Liver (tissue), 9 donors: ENCODE data around the gene SLC10A4. TPM values are rescaled to one million over a fixed set of nuclear protein-coding genes. Genes with fewer than 3 reads are reported as not detected.

Experiments used
- DNase-seq: peaks from one replicate; pipeline ENCODE4 v3.0.0-alpha.2; 2017; ENCODE audit warnings: low spot score
- H3K27ac ChIP-seq, 2 donors: one replicate each; pipeline ENCODE4 v1.7.0; 2013; ENCODE audit warnings: inconsistent platforms in 2 of 2, low read length in 2 of 2, control low read depth in 1 of 2, low read depth in 1 of 2, mild to moderate bottlenecking in 1 of 2
- H3K27me3 ChIP-seq, 4 donors: one replicate each; pipeline versions ENCODE4 v1.6.1 to v1.7.0; 2013; ENCODE audit warnings: low read length in 3 of 4, inconsistent platforms in 1 of 4, mild to moderate bottlenecking in 1 of 4, moderate library complexity in 1 of 4; ENCODE audit not compliant: control insufficient read depth in 4 of 4, insufficient read depth in 4 of 4
- H3K36me3 ChIP-seq, 4 donors: one replicate each; pipeline versions ENCODE4 v1.6.1 to v1.7.0; 2013; ENCODE audit warnings: low read length in 3 of 4, mild to moderate bottlenecking in 3 of 4, low read depth in 1 of 4, moderate library complexity in 1 of 4; ENCODE audit not compliant: control insufficient read depth in 4 of 4, insufficient read depth in 3 of 4
- H3K4me1 ChIP-seq, 4 donors: one replicate each; pipeline versions ENCODE4 v1.6.1 to v1.7.0; 2013; ENCODE audit warnings: low read length in 3 of 4, mild to moderate bottlenecking in 3 of 4, moderate library complexity in 1 of 4; ENCODE audit not compliant: control insufficient read depth in 4 of 4, insufficient read depth in 4 of 4
- H3K4me3 ChIP-seq, 3 donors: one replicate each; pipeline versions ENCODE4 v1.6.1 to v1.7.0; 2013; ENCODE audit warnings: low read length in 3 of 3, control low read depth in 1 of 3, low read depth in 1 of 3, mild to moderate bottlenecking in 1 of 3
- H3K9ac ChIP-seq, 2 donors: one replicate each; pipeline ENCODE4 v1.7.0; 2013; ENCODE audit warnings: low read length in 2 of 2, mild to moderate bottlenecking in 2 of 2, moderate library complexity in 2 of 2, control low read depth in 1 of 2, low read depth in 1 of 2
- H3K9me3 ChIP-seq, 4 donors: one replicate each; pipeline versions ENCODE4 v1.6.1 to v1.7.0; 2013; ENCODE audit warnings: low read length in 3 of 4; ENCODE audit not compliant: control insufficient read depth in 4 of 4
- EGR1 ChIP-seq, 2 donors: IDR thresholded peaks; 2 replicates each; pipeline ENCODE4 v1.6.1; 2016 to 2018; ENCODE audit warnings: antibody characterized with exemption in 2 of 2, low read depth in 2 of 2
- FOXA1 ChIP-seq: IDR thresholded peaks from 2 replicates; pipeline ENCODE4 v1.6.1; 2016; ENCODE audit warnings: antibody characterized with exemption
- FOXA2 ChIP-seq: IDR thresholded peaks from 2 replicates; pipeline ENCODE4 v1.6.1; 2016; ENCODE audit warnings: antibody characterized with exemption
- GABPA ChIP-seq, 2 donors: IDR thresholded peaks in 1 of 2; conservative IDR thresholded peaks in 1 of 2; 2 replicates each; pipeline ENCODE4 v1.6.1; 2016; ENCODE audit warnings: antibody characterized with exemption in 2 of 2, mild to moderate bottlenecking in 1 of 2, moderate library complexity in 1 of 2
- HNF4A ChIP-seq, 2 donors: conservative IDR thresholded peaks; 2 replicates each; pipeline ENCODE4 v1.6.1; 2016; ENCODE audit warnings: antibody characterized with exemption in 2 of 2, mild to moderate bottlenecking in 2 of 2
- HNF4G ChIP-seq: IDR thresholded peaks from 2 replicates; pipeline ENCODE4 v1.6.1; 2016; ENCODE audit warnings: antibody characterized with exemption
- JUND ChIP-seq, 2 donors: IDR thresholded peaks; 2 replicates each; pipeline ENCODE4 v1.6.1; 2016; ENCODE audit warnings: antibody characterized with exemption in 2 of 2
- RAD21 ChIP-seq, 2 donors: IDR thresholded peaks; 2 replicates each; pipeline ENCODE4 v1.6.1; 2016; ENCODE audit warnings: antibody characterized with exemption in 2 of 2, mild to moderate bottlenecking in 2 of 2
- RXRA ChIP-seq, 2 donors: IDR thresholded peaks; 2 replicates each; pipeline ENCODE4 v1.6.1; 2017 to 2018; ENCODE audit warnings: antibody characterized with exemption in 2 of 2, mild to moderate bottlenecking in 1 of 2
- SP1 ChIP-seq: IDR thresholded peaks from 2 replicates; pipeline ENCODE4 v1.6.1; 2018; ENCODE audit warnings: antibody characterized with exemption, mild to moderate bottlenecking
- YY1 ChIP-seq: IDR thresholded peaks from 2 replicates; pipeline ENCODE4 v1.6.1; 2016; ENCODE audit warnings: antibody characterized with exemption, mild to moderate bottlenecking
- WGBS: extraction: QIAGEN DNeasy Blood & Tissue Kit; methylation state at CpG from one replicate; pipeline ENCODE4 v1.1.7; 2013; 5-methylcytosine and 5-hydroxymethylcytosine counted together
- polyA plus RNA-seq, 2 donors: library from polyadenylated mRNA; stranded (reverse) in 1 of 2; unstranded in 1 of 2; fragments of 200-250 nt in 1 of 2; fragments of >200 nt in 1 of 2; fragmentation: Nextera tagmentation in 1 of 2; extraction: Ambion mirVana in 1 of 2; gene quantifications; one replicate each; pipeline versions ENCODE4 v1.2.1 to v1.2.3, GENCODE V29; 2013 to 2015
- total RNA-seq, 2 donors: library from RNA; depleted of rRNA; stranded (reverse); fragments of >200 nt; gene quantifications; one replicate each; pipeline ENCODE4 v1.2.3, GENCODE V29; 2014
- TF ChIP-seq, protein P1 (sequence below): IDR thresholded peaks from 2 replicates; pipeline ENCODE4 v1.6.1; 2016; ENCODE audit warnings: antibody characterized with exemption
- TF ChIP-seq, protein P2 (sequence below): IDR thresholded peaks from 2 replicates; pipeline ENCODE4 v1.6.1; 2016; ENCODE audit warnings: antibody characterized with exemption, mild to moderate bottlenecking
- TF ChIP-seq, protein P3 (sequence below): IDR thresholded peaks from 2 replicates; pipeline ENCODE4 v1.6.1; 2016; ENCODE audit warnings: antibody characterized with exemption
- TF ChIP-seq, protein P4 (sequence below): IDR thresholded peaks from 2 replicates; pipeline ENCODE4 v1.6.1; 2016; ENCODE audit warnings: antibody characterized with exemption
- TF ChIP-seq, protein P5 (sequence below): fragments of 150-350 bp; IDR thresholded peaks from 2 replicates; pipeline ENCODE4 v1.5.1; 2017; ENCODE audit warnings: improper control_type of control experiment, low read depth, low read length; ENCODE audit not compliant: missing input control
- donor health status: healthy.
- donor health status: healthy.
- donor health status: healthy.
- donor health status: healthy.
- donor health status: healthy.

Gene SLC10A4
- total and polyA plus RNA-seq, 4 donors, result 0.08 to 1.8 TPM; not detected in 2

DNA sequence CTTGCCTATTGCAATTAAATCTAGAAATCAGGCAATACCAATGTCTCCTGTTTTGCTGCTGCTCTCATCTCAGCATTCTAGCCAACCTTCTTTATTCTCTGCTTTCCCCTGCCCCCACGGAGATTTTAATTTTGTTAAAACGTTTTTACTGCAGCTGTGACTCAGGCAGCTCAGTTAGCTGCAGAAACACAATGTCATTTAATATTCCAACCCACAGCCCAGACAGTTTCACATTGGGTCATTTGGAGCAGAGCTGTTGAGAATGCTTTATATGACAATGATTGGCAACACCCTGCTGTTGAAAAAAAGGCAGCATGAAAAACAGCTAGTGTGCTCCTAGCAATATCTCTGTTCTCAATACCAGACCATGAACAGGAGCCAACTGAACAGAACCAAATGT is 12.6 kb upstream of the SLC10A4 start:
- H3K27me3 ChIP-seq, result no peaks in the 10 kb centered on the region
- no peak overlapping the region for H3K9ac ChIP-seq
- H3K9me3 ChIP-seq, result no peaks in the 10 kb centered on the region
- H3K36me3 ChIP-seq, result no peaks in the 10 kb centered on the region
- no peak overlapping the region for H3K4me3 ChIP-seq
- TF ChIP-seq JUND (IDR thresholded peaks at IDR 0.05) (no peak), GABPA (IDR thresholded peaks at IDR 0.05 in 1 of 2, conservative IDR thresholded peaks at IDR 0.05 in 1 of 2) (no peak), HNF4A (conservative IDR thresholded peaks at IDR 0.05) (no peak), RXRA (IDR thresholded peaks at IDR 0.05) (no peak), RAD21 (IDR thresholded peaks at IDR 0.05) (no peak), FOXA1 (no peak), HNF4G (no peak), FOXA2 (no peak), EGR1 (IDR thresholded peaks at IDR 0.05; ENCODE audit: low read depth in 2 of 2) (no peak), SP1 (no peak), YY1 (no peak)
- TF ChIP-seq, protein P1, sequence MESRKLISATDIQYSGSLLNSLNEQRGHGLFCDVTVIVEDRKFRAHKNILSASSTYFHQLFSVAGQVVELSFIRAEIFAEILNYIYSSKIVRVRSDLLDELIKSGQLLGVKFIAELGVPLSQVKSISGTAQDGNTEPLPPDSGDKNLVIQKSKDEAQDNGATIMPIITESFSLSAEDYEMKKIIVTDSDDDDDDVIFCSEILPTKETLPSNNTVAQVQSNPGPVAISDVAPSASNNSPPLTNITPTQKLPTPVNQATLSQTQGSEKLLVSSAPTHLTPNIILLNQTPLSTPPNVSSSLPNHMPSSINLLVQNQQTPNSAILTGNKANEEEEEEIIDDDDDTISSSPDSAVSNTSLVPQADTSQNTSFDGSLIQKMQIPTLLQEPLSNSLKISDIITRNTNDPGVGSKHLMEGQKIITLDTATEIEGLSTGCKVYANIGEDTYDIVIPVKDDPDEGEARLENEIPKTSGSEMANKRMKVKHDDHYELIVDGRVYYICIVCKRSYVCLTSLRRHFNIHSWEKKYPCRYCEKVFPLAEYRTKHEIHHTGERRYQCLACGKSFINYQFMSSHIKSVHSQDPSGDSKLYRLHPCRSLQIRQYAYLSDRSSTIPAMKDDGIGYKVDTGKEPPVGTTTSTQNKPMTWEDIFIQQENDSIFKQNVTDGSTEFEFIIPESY, result no peak
- TF ChIP-seq, protein P2, sequence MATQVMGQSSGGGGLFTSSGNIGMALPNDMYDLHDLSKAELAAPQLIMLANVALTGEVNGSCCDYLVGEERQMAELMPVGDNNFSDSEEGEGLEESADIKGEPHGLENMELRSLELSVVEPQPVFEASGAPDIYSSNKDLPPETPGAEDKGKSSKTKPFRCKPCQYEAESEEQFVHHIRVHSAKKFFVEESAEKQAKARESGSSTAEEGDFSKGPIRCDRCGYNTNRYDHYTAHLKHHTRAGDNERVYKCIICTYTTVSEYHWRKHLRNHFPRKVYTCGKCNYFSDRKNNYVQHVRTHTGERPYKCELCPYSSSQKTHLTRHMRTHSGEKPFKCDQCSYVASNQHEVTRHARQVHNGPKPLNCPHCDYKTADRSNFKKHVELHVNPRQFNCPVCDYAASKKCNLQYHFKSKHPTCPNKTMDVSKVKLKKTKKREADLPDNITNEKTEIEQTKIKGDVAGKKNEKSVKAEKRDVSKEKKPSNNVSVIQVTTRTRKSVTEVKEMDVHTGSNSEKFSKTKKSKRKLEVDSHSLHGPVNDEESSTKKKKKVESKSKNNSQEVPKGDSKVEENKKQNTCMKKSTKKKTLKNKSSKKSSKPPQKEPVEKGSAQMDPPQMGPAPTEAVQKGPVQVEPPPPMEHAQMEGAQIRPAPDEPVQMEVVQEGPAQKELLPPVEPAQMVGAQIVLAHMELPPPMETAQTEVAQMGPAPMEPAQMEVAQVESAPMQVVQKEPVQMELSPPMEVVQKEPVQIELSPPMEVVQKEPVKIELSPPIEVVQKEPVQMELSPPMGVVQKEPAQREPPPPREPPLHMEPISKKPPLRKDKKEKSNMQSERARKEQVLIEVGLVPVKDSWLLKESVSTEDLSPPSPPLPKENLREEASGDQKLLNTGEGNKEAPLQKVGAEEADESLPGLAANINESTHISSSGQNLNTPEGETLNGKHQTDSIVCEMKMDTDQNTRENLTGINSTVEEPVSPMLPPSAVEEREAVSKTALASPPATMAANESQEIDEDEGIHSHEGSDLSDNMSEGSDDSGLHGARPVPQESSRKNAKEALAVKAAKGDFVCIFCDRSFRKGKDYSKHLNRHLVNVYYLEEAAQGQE, result no peak
- TF ChIP-seq, protein P3, sequence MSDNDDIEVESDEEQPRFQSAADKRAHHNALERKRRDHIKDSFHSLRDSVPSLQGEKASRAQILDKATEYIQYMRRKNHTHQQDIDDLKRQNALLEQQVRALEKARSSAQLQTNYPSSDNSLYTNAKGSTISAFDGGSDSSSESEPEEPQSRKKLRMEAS, result no peak
- TF ChIP-seq, protein P4, sequence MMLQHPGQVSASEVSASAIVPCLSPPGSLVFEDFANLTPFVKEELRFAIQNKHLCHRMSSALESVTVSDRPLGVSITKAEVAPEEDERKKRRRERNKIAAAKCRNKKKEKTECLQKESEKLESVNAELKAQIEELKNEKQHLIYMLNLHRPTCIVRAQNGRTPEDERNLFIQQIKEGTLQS, result no peak
- TF ChIP-seq, protein P5, sequence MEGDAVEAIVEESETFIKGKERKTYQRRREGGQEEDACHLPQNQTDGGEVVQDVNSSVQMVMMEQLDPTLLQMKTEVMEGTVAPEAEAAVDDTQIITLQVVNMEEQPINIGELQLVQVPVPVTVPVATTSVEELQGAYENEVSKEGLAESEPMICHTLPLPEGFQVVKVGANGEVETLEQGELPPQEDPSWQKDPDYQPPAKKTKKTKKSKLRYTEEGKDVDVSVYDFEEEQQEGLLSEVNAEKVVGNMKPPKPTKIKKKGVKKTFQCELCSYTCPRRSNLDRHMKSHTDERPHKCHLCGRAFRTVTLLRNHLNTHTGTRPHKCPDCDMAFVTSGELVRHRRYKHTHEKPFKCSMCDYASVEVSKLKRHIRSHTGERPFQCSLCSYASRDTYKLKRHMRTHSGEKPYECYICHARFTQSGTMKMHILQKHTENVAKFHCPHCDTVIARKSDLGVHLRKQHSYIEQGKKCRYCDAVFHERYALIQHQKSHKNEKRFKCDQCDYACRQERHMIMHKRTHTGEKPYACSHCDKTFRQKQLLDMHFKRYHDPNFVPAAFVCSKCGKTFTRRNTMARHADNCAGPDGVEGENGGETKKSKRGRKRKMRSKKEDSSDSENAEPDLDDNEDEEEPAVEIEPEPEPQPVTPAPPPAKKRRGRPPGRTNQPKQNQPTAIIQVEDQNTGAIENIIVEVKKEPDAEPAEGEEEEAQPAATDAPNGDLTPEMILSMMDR, result no peak
- no peaks in the 10 kb centered on the region for H3K4me1 ChIP-seq
- no peak overlapping the region for H3K27ac ChIP-seq
- no peak for DNase-seq
- 48% methylated on average over 2 of the region's 2 CpGs for WGBS

DNA sequence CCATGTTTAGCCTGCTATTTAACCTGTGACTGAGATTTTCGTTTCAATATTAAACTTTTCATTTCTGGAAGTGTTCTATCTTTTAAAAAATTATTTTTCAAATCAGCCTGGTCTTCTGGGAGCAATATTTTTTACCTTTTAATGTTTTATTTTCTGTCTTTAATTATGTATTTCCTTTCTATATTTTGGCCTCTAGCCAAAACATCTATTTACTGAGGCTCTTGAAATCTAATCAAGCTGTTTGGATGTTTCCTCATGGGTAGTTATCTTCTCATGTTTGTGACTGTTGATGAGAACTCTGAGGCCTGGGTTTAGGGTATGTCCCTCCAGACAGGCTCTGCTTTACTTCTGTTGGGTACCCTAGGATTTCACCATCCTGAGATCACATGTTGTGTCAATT is 10.3 kb upstream of the SLC10A4 start:
- no peaks in the 10 kb centered on the region for H3K27me3 ChIP-seq
- no peak for TF ChIP-seq SP1
- H3K36me3 ChIP-seq, result no peaks in the 10 kb centered on the region
- no peak overlapping the region for H3K4me3 ChIP-seq
- 88% methylated on average over 1 of the region's 1 CpG for WGBS
- H3K9ac ChIP-seq, result no peak overlapping the region
- DNase-seq, result no peak
- H3K9me3 ChIP-seq, result no peaks in the 10 kb centered on the region
- H3K27ac ChIP-seq, result no peak overlapping the region
- no peaks in the 10 kb centered on the region for H3K4me1 ChIP-seq
